GM19397 (cell line): Measurements from ENCODE around the gene DOCK3.
"Not testable (repeated sequence)": the region's sequence is repeated elsewhere in the genome, so short reads cannot be mapped to it uniquely, and the experiment has no call there.

ENCODE experiments used
- ATAC-seq: cut with Tn5 transposase; IDR thresholded peaks from one replicate; pipeline ENCODE4 v1.9.1; 2021; ENCODE audit warnings: mild to moderate bottlenecking, moderate library complexity; ENCODE audit not compliant: unreplicated experiment

The DOCK3 gene

GRCh38 chr3:51382076-51382745 lies 707.5 kb downstream of the DOCK3 start:
- ATAC-seq: no peak

GRCh38 chr3:51382947-51383578 lies 708.3 kb downstream of the DOCK3 start:
- ATAC-seq: no peak

- peak; percentile 9 for ATAC-seq
These were observed 709.5 kb downstream of the DOCK3 start for GRCh38 chr3:51384055-51384725.

GRCh38 chr3:51384726-51385473 lies 710.2 kb downstream of the DOCK3 start, which contains the start of gene MANF:
Gene MANF (plus strand): TSS chr3:51385291. CDS start chr3:51385343, 52 bp downstream.
- ATAC-seq: peak; percentile 94

- ATAC-seq: no peak
These were observed 710.9 kb downstream of the DOCK3 start for GRCh38 chr3:51385621-51386091.

- ATAC-seq: no peak
These were observed 711.6 kb downstream of the DOCK3 start for GRCh38 chr3:51386159-51386851.

- no peak for ATAC-seq
These were observed 712.1 kb downstream of the DOCK3 start for GRCh38 chr3:51386852-51387229.

GRCh38 chr3:51387281-51387680 lies 712.6 kb downstream of the DOCK3 start:
- not testable (repeated sequence) for ATAC-seq

- ATAC-seq: no peak
These were observed 713.7 kb downstream of the DOCK3 start for GRCh38 chr3:51388286-51389029.

GRCh38 chr3:51389423-51390183 lies 714.9 kb downstream of the DOCK3 start:
- no peak for ATAC-seq

GRCh38 chr3:51390246-51391074 lies 715.7 kb downstream of the DOCK3 start:
- ATAC-seq: no peak

GRCh38 chr3:51391075-51391565 lies 716.4 kb downstream of the DOCK3 start, which contains the start of gene RBM15B:
Gene RBM15B (plus strand): TSS chr3:51391285. CDS start chr3:51391400, 115 bp downstream.
- ATAC-seq: peak; percentile 93

- ATAC-seq: peak; percentile 14
These were observed 717.0 kb downstream of the DOCK3 start for GRCh38 chr3:51391566-51392354.

GRCh38 chr3:51392355-51393133 lies 717.8 kb downstream of the DOCK3 start:
- ATAC-seq: no peak

- ATAC-seq: no peak
These were observed 718.4 kb downstream of the DOCK3 start for GRCh38 chr3:51393134-51393495.

GRCh38 chr3:51393564-51393963 lies 718.8 kb downstream of the DOCK3 start:
- ATAC-seq: no peak
